ENCODE data around the gene SLC22A2.
"Not testable (repeated sequence)": the region's sequence is repeated elsewhere in the genome, so short reads cannot be mapped to it uniquely, and the experiment has no call there.

The SLC22A2 gene

GRCh38 chr6:160258346-160259142 lies at the start of gene SLC22A2:
SLC22A2 (minus strand) TSS chr6:160258821; CDS start chr6:160258757, 64 bp downstream.
- TF ChIP-seq ZFX (IDR thresholded peaks at IDR 0.05; ENCODE audit: borderline replicate concordance), result no peak
- TF ChIP-seq CTCF (IDR thresholded peaks at IDR 0.05), result no peak
- no peak within 1 kb of the TSS for H3K27ac ChIP-seq

- TF ChIP-seq CTCF (IDR thresholded peaks at IDR 0.05) (no peak), ZFX (IDR thresholded peaks at IDR 0.05; ENCODE audit: borderline replicate concordance) (no peak)
- H3K27ac ChIP-seq, result no peak overlapping the region
Observed at GRCh38 chr6:160305926-160306713, 47.5 kb upstream of the SLC22A2 start.

DNA sequence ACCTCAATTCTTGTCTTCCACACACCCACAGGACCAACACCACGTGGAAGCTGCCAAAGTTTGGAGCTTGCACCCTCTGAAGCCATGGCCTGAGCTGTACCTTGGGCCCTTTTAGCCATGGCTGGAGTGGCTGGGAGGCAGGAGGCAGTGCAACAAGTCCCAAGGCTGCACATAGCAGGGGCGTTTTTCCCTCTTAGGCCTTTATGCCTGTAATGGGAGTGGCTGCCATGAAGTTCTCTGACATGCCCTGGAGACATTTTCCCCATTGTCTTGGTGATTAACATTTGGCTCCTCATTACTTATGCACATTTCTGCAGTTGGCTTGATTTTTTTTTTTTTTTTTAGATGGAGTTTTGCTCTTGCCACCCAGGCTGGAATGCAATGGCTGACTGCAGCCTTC lies 45.2 kb upstream of the SLC22A2 start:
- TF ChIP-seq ZFX (IDR thresholded peaks at IDR 0.05; ENCODE audit: borderline replicate concordance) (no peak), CTCF (IDR thresholded peaks at IDR 0.05) (no peak)
- H3K27ac ChIP-seq, result no peak overlapping the region

DNA sequence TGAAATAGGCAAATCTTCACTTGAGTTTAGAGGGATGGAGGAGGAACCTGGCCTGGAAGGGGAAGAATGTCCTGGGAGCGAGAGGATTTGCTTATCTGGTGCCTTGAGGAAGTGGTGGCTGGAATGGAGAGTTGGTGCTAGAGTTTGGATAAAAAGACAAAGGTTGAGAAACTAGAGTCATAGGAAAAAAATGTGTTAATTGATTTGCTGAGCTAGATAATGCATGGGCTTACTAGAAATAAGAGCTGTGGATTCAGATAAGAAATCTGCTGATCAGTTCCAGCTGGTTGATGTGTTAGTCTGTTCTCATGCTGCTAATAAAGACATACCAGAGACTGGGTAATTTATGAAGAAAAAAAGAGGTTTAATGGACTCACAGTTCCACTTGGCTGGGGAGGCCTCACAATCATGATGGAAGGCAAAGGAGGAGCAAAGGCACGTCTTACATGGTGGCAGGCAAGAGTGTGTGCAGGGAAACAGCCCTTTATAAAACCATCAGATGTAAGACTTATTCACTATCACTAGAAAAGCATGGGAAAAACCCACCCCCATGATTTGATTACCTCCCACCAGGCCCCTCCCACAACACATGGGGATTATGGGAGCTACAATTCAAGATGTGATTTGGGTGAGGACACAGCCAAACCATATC lies 43.9 kb upstream of the SLC22A2 start:
- not testable (repeated sequence) for H3K27ac ChIP-seq

GRCh38 chr6:160301339-160301738 lies 42.7 kb upstream of the SLC22A2 start:
- no peak overlapping the region for H3K27ac ChIP-seq

DNA sequence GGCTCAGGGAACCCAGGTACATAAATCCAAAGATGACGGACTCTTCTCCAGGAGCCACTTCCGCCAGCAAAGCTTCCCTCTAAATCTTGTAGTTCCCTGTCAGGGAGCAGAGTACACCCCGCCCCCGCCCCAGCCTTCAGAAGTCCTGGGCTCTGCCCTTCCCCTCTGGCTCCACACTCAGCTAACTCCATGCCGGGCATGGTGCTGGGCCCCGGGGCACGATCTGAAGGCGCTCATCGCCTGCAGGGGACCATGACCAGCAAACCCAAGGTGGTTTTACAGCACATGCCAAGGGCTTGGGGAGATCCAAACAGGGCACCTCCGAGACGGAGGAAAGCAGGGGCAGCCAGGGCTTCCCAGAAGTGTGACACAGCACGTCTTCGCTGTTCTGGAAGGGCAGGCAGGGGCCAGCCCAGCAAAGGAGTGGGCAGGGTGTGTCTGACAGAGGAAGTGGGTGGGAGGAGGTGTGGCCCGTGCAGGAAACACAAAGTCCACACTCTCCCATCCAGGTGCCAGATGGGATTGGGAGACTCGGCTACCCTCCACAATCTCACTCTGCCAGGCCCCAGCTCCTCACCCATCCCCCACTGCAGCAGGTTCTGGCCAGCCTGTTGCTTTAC lies 41.6 kb upstream of the SLC22A2 start:
- 0 out of 2 replicates have a peak overlapping the region, but pooled peaks have one; percentile 10 for H3K27ac ChIP-seq
- TF ChIP-seq ZFX (IDR thresholded peaks at IDR 0.05; ENCODE audit: borderline replicate concordance) (no peak), CTCF (IDR thresholded peaks at IDR 0.05) (no peak)

More at GRCh38 chr6:160301339-160301738, 42.7 kb upstream of the SLC22A2 start:
- TF ChIP-seq ZFX (IDR thresholded peaks at IDR 0.05; ENCODE audit: borderline replicate concordance) (no peak), CTCF (IDR thresholded peaks at IDR 0.05) (no peak)

DNA sequence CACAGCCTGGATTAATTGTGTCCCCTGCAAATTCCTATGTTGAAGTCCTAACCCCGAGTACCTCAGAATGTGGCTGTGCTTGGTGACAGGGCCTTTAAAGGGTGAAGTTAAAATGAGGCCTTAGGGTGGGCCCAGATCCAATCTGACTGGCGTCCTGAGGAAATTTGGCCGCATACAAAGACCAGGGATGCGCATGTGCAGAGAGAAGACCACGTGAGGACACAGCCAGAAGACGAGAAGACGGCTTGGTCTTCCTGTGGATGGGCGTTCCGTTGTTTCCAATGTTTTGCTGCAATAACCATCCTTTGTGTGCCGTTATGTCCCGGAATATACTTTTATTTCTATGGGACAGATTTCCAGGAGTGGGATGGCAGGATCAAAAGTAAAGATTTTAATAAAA lies 40.9 kb upstream of the SLC22A2 start:
- no peak overlapping the region for H3K27ac ChIP-seq
- TF ChIP-seq CTCF (IDR thresholded peaks at IDR 0.05) (no peak), ZFX (IDR thresholded peaks at IDR 0.05; ENCODE audit: borderline replicate concordance) (no peak)
